HepG2 (cell line): ENCODE measurements around the gene SNX10. TPM values are rescaled to one million over a fixed set of nuclear protein-coding genes. Genes with fewer than 3 reads are reported as not detected.

Experiments
- ATAC-seq: fragments of 200-7000 bp; cut with Tn5 transposase; 3 replicates; pipeline ENCODE4 v1.9.1; 2020; ENCODE audit warnings: mild to moderate bottlenecking, moderate library complexity
- BruUV-seq: library from RNA; stranded (reverse); fragments of 400-500 nt; replicated peaks from 2 replicates; lab custom pipeline; 2021; lab: Mats Ljungman, UMichigan
- CTCF ChIA-PET: fragments of 300-600 bp; formaldehyde crosslinking; extraction: SDS; loops from one replicate; lab custom pipeline; 2021; ENCODE audit warnings: low total read pairs, inconsistent platforms, low intra/inter-chr PET ratio; lab: Yijun Ruan, JAX
- POLR2A ChIA-PET: fragments of 350-600 bp; sonication (Branson Sonifier 250); formaldehyde crosslinking; loops from one replicate; lab custom pipeline; 2020; ENCODE audit warnings: antibody characterized with exemption, inconsistent platforms; lab: Yijun Ruan, JAX
- DNase-seq: peaks from one replicate; pipeline ENCODE4 v3.0.0-alpha.2; 2015; ENCODE audit warnings: low spot score
- FAIRE-seq: peaks from 3 replicates; lab custom pipeline; 2011; peaks lifted over from hg19 to GRCh38; lab: Jason Lieb, UNC
- H2AFZ ChIP-seq: one replicate; pipeline ENCODE4 v1.6.1; 2011; ENCODE audit warnings: low read length, inconsistent platforms
- H3K27ac ChIP-seq: fragments of 300-600 bp; 3 replicates; pipeline ENCODE4 v1.8.0; 2011; ENCODE audit warnings: mixed run types, mild to moderate bottlenecking, mixed read lengths, low read length, inconsistent platforms; ENCODE audit not compliant: insufficient read depth; ENCODE audit errors: extremely low read length
- H3K27me3 ChIP-seq, 2 experiments: fragments of 200-600 bp in 1 of 2; 2 replicates in 1 of 2; 3 replicates in 1 of 2; pipeline versions ENCODE4 v1.6.0 to v1.8.0; 2011; ENCODE audit warnings: low read length in 2 of 2, mild to moderate bottlenecking in 2 of 2, moderate library complexity in 2 of 2, inconsistent platforms in 1 of 2; ENCODE audit not compliant: insufficient read depth in 2 of 2, control insufficient read depth in 1 of 2
- H3K36me3 ChIP-seq, 2 experiments: fragments of 200-600 bp in 1 of 2; replicated peaks in 1 of 2; 2 replicates in 1 of 2; 3 replicates in 1 of 2; pipeline versions ENCODE4 v1.5.1 to v1.8.0; 2011; ENCODE audit warnings: low read length in 2 of 2, inconsistent platforms in 1 of 2; ENCODE audit not compliant: insufficient read depth in 2 of 2, control insufficient read depth in 1 of 2
- H3K4me1 ChIP-seq: 2 replicates; pipeline ENCODE4 v1.5.1; 2012; ENCODE audit warnings: low read length, inconsistent platforms; ENCODE audit not compliant: insufficient read depth
- H3K4me2 ChIP-seq: 2 replicates; pipeline ENCODE4 v1.6.0; 2011; ENCODE audit warnings: low read depth, low read length, inconsistent platforms
- H3K4me3 ChIP-seq, 3 experiments: fragments of 200-600 bp in 1 of 3; sonication (generic), shearing (Covaris generic) in 1 of 3; replicated peaks in 1 of 3; 2 replicates each; pipeline ENCODE4 v1.5.1; 2011 to 2016; ENCODE audit warnings: low read length in 3 of 3, inconsistent platforms in 2 of 3, low read depth in 2 of 3, mild to moderate bottlenecking in 2 of 3, control low read depth in 1 of 3, mixed read lengths in 1 of 3; ENCODE audit not compliant: insufficient read depth in 1 of 3
- H3K79me2 ChIP-seq: one replicate; pipeline ENCODE4 v1.6.1; 2011; ENCODE audit warnings: low read length, inconsistent platforms; ENCODE audit not compliant: insufficient read depth
- H3K9ac ChIP-seq: 2 replicates; pipeline ENCODE4 v1.6.0; 2011; ENCODE audit warnings: mild to moderate bottlenecking, low read depth, low read length, inconsistent platforms; ENCODE audit not compliant: insufficient read depth
- H3K9me3 ChIP-seq: 2 replicates; pipeline ENCODE4 v1.5.1; 2012; ENCODE audit warnings: mild to moderate bottlenecking, low read length
- H4K20me1 ChIP-seq: 2 replicates; pipeline ENCODE4 v1.6.0; 2011; ENCODE audit warnings: inconsistent platforms, mild to moderate bottlenecking, low read length, moderate library complexity; ENCODE audit not compliant: insufficient read depth
- E2F1 ChIP-seq: sonication (generic); formaldehyde crosslinking; IDR thresholded peaks from 2 replicates; pipeline ENCODE4 v1.5.0; 2020; ENCODE audit warnings: missing genetic modification reagents
- KMT2B ChIP-seq: IDR thresholded peaks from 2 replicates; pipeline ENCODE4 v1.6.1; 2016; ENCODE audit warnings: missing genetic modification reagents, missing compliant biosample characterization
- ZGPAT ChIP-seq: IDR thresholded peaks from 2 replicates; pipeline ENCODE4 v1.6.1; 2016; ENCODE audit warnings: mild to moderate bottlenecking
- WGBS: methylation state at CpG from one replicate; pipeline ENCODE4 v1.1.6; 2017; ENCODE audit warnings: low lambda C conversion rate; 5-methylcytosine and 5-hydroxymethylcytosine counted together
- in situ Hi-C: cut with HindIII; loops from 2 replicates; pipeline ENCODE4 v1.10.0; 2017; ENCODE audit warnings: low pct_unique_long_range_greater_than_20kb; ENCODE audit not compliant: extremely low pct_ligation_motif_present
- intact Hi-C: fragments of 100-400 bp; cut with micrococcal nuclease; formaldehyde crosslinking; loops from one replicate; pipeline ENCODE4 v1.10.0; 2022; ENCODE audit not compliant: unreplicated experiment
- polyA plus RNA-seq, 8 experiments: library from polyadenylated mRNA; depleted of rRNA in 3 of 8; stranded (reverse) in 7 of 8; unstranded in 1 of 8; fragments of >200 nt; fragmentation: Illumina TruSeq in 4 of 8; extraction: Trizol in 4 of 8; gene quantifications; 2 replicates each; pipeline versions ENCODE4 v1.2.1 to v1.2.3, GENCODE V29; 2011 to 2016; ENCODE audit warnings: low read depth in 4 of 8, missing spikeins in 1 of 8, mixed read lengths in 1 of 8; ENCODE audit not compliant: insufficient read depth in 1 of 8
- total RNA-seq, 5 experiments: library from RNA; depleted of rRNA; stranded (reverse); fragments of >200 nt; fragmentation: Illumina TruSeq; extraction: Trizol; gene quantifications; 2 replicates each; pipeline ENCODE4 v1.2.3, GENCODE V29; 2016; ENCODE audit warnings: low read depth in 1 of 5

Gene SNX10
- total and polyA plus RNA-seq, 2 of the 13 experiments (the other 11 are each of a cell fraction or from before 2014, with no cell fraction given): 26.0 to 27.6 TPM

DNA sequence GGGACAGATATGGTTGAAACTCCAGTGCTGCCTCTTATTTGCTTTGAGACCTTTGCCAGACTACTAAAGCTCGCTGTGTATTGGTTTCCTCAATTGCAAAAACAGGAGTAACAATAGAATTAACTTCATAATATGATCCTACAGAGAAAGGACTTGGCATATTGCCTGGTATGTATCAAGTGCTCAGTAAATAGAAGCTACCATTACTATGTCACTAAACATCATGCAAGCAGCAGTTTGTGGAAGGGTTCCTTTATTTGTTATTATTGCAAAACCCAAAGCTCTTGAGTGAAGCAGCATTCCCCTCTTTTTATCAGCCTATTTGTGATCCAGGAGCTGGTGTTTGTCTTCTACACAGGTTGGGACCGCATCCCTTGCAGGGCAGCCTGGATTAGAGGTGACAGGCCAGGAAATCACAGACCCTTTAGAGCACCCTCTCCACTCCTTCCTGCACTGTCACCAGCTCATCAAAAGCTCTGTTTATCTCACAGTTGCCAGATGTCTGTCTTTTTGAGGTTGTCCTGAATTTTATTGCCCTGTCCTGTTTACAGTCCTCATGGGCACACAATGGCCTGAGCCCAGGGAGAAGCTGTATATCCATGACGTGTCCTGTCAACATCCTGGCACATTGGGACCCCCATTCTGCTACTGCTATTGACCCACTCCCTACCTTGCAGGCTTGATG, 121.5 kb downstream of the SNX10 start (continued):
- TF ChIP-seq ZGPAT (CRISPR knock-in tag): no peak

DNA sequence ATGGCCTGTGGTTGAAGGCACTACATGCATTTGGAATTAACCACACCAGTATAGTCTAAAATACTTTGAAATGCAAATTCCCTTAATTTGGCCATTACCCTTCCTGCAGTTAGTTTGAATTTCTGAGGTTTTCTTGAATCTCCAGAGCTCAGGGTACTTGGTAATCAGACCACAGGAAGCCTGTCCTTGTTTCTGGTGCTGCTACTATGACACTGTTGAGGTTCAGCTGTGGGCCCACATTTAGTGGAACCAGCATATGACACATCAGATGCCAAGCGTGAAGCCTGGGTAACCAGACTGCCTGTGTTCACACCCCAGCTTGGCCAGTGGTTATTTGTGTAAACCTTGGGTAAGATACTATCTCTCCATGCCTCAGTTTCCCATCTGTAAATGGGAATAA, 124.3 kb downstream of the SNX10 start:
- H3K79me2 ChIP-seq: no peaks in the 10 kb centered on the region
- H3K9ac ChIP-seq: no peak overlapping the region
- CTCF ChIA-PET: no interaction called here
- WGBS: 29% methylated on average over 1 of the region's 1 CpG
- H3K4me1 ChIP-seq: no peaks in the 10 kb centered on the region
- ATAC-seq (no peak), FAIRE-seq (no peak), DNase-seq (no peak)
- POLR2A ChIA-PET: no interaction called here
- intact Hi-C loops: no loop called here
- H3K4me2 ChIP-seq: no peak overlapping the region
- H3K27me3 ChIP-seq: peaks cover 0 to 7% of the 10 kb centered on the region in 2 experiments; a peak in 1 of 5 replicates
- no peak overlapping the region for H3K27ac ChIP-seq
- TF ChIP-seq KMT2B (CRISPR knock-in tag): no peak
- no peak for TF ChIP-seq E2F1 (CRISPR knock-in tag)
- H3K9me3 ChIP-seq: no peaks in the 10 kb centered on the region
- in situ Hi-C loops: no loop called here
- BruUV-seq: no TSS peak
- H3K4me3 ChIP-seq: no peak overlapping the region
- H2AFZ ChIP-seq: no peak overlapping the region
- H4K20me1 ChIP-seq: no peaks in the 10 kb centered on the region
- no peaks in the 10 kb centered on the region for H3K36me3 ChIP-seq
